Erythroblast (primary cell): ENCODE measurements around the gene BMP8A.

Experiments
- GATA1 ChIP-seq: IDR thresholded peaks from 2 replicates; pipeline ENCODE4 v1.6.1; 2011; ENCODE audit warnings: low read depth, mild to moderate bottlenecking, control low read depth, low read length, moderate library complexity
- POLR2A ChIP-seq: IDR thresholded peaks from 2 replicates; pipeline ENCODE4 v1.6.1; 2011; ENCODE audit warnings: mild to moderate bottlenecking, low read length

DNA sequence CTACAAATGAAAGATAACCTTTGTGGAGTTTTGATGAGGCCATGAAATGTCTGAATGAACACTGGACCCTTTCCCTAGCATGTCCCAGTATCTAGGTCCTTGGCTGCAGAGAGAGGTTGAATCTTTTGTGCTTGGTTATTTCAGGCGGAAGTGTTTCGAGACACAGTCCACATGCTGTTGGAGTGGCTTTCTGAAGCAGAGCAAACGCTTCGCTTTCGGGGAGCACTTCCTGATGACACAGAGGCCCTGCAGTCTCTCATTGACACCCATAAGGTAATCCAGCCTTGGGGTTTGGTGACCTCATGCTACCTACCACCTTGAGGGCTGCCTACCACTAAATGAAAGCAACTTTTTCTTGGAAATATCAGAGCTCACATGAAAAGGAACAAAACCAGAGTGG lies 38.9 kb upstream of the BMP8A start:
- TF ChIP-seq POLR2A (no peak), GATA1 (no peak)
